Measurements from ENCODE around the gene PLGRKT. TPM values are rescaled to one million over a fixed set of nuclear protein-coding genes. Genes with fewer than 3 reads are reported as not detected.
"Not testable (repeated sequence)": the region's sequence is repeated elsewhere in the genome, so short reads cannot be mapped to it uniquely, and the experiment has no call there.

The PLGRKT gene
- 12.6 TPM for total RNA-seq

DNA sequence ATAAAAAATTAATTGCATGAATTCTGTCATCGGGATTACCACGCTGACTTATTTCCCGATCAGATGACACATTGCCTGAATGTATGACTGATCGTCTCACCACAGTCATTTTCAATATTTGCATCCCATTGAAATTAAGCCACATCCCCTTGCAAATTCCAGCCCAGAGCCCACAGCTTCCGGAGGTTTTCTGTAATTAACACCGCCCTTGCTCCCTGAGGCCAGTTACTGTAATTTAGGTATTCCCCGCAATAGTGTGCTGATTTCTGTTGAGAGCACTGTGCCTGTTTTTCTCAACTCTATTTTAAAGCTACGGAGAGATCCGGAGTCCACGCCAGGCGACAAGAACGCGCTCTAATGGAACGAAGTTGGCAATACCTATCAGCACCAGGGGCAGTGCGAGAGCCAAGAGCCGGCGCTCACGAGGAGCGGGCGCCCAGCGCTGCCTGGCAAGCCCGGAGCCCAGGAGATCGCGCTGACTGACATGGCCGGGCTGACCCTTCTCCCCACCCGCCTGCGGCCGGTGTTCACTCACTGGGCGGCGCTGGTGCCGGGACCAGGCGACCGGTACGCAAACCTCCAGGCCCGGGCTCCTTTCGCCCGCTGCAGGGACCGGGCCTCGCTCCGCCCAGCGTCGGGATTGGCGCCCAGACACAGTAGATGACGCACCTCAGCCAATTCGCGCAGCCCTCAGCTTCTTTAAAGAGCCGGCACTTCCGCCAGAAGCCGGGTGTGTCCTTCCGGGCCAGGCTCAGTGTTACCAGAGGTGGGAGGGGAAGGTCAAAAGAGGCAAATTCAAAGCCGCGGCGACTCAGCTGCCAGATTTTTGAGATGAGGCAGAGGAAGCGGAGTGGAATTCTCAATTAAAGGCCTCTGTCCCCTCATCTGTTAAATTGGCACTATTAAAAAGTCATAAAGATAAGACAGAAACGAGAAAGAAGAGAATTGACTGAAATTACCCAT, at the start of gene PLGRKT:
Gene PLGRKT (minus strand): TSS at position 672 of the 963 bp plus-strand sequence. CDS start 5,948 bp downstream, outside the sequence.
- Histone ChIP-seq H3K27me3 (ENCODE audit: insufficient read depth, low read length) (no peaks in the 10 kb centered on the region), H3K4me3 (ENCODE audit: low read length) (peak within 1 kb of the TSS; percentile 61), H3K9me3 (ENCODE audit: low read depth, low read length) (no peaks in the 10 kb centered on the region), H3K4me1 (ENCODE audit: insufficient read depth, low read length) (peaks cover 26% of the 10 kb centered on the region)

DNA sequence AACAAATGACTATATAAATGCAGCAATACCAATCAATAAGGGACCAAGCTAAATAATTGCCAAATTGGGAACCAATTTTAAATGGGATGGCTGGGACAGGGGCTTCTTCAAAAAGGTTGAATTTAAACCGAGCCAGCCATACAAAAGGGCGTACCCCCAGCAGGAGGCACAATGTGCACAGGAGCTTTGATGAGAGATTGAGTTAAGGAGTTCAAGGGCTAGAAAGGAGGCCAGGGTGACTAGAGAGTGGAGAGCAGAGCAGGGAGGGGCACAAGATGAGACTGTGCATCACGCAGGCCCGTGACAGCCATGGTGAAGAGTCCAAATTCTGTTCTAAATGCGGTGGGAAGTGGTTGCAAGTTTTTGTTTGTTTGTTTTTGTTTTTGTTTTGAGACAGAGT, 49.3 kb upstream of the PLGRKT start:
- no peak overlapping the region for H3K4me3 ChIP-seq (ENCODE audit: low read length)
- peaks cover 10% of the 10 kb centered on the region for H3K4me1 ChIP-seq (ENCODE audit: insufficient read depth, low read length)
- H3K27me3 ChIP-seq (ENCODE audit: insufficient read depth, low read length): no peaks in the 10 kb centered on the region
- H3K9me3 ChIP-seq (ENCODE audit: low read depth, low read length): no peaks in the 10 kb centered on the region

DNA sequence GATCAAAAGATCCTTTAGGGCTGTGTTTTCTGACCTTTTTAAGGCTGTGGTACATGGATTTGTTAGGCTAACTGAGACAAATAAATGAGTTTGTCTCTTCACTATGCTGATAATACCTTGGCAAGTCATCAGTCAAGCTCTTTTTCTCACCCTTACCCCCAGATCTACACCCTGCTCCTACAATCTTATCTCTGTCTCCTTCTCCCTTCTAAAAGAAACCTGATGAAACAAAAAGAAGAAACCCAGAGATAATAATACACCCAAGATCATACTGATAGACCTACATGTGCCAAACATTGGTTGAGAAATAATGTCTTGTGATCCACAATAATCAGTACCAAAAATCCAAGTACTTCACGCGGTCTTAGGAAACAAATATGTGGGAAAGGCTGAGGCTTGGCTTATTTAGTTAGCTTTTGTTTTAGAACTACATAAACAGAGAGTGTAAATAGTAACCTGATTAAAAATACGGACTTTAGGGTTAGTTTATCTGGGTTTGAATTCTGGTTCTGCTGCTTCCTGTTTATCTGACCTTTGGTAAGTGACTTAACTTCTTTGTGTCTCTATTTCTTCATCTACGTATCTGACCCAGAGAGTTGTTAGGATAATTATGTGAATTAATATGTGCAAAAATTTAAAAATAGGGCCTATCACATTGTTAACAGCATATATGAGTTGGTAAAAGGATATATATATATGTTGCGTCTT, 47.8 kb upstream of the PLGRKT start:
- H3K4me3 ChIP-seq (ENCODE audit: low read length): no peak overlapping the region
- H3K4me1 ChIP-seq (ENCODE audit: insufficient read depth, low read length): peaks cover 10% of the 10 kb centered on the region
- no peaks in the 10 kb centered on the region for H3K27me3 ChIP-seq (ENCODE audit: insufficient read depth, low read length)
- no peaks in the 10 kb centered on the region for H3K9me3 ChIP-seq (ENCODE audit: low read depth, low read length)

DNA sequence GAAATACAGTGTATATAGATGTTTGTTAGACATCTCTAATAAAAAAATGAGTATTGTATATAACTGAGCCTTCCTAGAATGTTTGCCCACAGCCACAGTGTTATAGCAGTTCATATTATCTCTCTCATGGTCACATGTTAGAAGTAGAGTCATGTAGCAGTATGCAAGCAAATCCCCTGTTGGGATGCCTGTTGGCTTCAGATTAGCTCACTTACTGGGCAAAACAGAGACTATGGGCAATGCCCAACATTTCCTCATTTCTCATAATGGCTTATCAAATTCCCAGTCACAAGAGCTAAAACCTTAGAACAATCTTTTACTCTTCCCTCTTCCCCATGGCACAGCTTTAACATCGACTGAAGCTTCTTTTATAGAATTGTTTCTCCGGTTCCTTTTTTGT, 45.6 kb upstream of the PLGRKT start:
- no peaks in the 10 kb centered on the region for H3K27me3 ChIP-seq (ENCODE audit: insufficient read depth, low read length)
- H3K9me3 ChIP-seq (ENCODE audit: low read depth, low read length): no peaks in the 10 kb centered on the region
- no peak overlapping the region for H3K4me3 ChIP-seq (ENCODE audit: low read length)
- H3K4me1 ChIP-seq (ENCODE audit: insufficient read depth, low read length): peaks cover 1% of the 10 kb centered on the region

DNA sequence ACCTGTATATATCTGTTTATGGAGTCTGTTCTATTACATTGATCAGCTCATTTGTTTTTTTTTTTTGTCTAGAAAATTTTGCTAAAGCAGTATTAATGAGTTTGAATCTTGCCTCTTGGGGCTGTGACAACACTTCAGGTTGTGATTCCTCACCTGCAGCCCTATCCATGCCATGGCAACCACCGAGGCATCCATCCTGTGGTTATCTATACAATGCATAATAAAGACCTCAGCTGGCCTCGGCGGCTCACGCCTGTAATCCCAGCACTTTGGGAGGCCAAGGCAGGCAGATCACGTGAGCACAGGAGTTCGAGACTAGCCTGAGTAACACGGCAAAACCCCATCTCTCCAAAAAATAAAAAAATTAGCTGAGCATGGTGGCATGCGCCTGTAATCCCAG, 44.5 kb upstream of the PLGRKT start:
- no peak overlapping the region for H3K4me3 ChIP-seq (ENCODE audit: low read length)
- no peaks in the 10 kb centered on the region for H3K9me3 ChIP-seq (ENCODE audit: low read depth, low read length)
- H3K4me1 ChIP-seq (ENCODE audit: insufficient read depth, low read length): peaks cover 4% of the 10 kb centered on the region
- no peaks in the 10 kb centered on the region for H3K27me3 ChIP-seq (ENCODE audit: insufficient read depth, low read length)

GRCh38 chr9:5481322-5482040, 43.8 kb upstream of the PLGRKT start:
- Histone ChIP-seq H3K4me3 (ENCODE audit: low read length) (no peak overlapping the region), H3K9me3 (ENCODE audit: low read depth, low read length) (no peaks in the 10 kb centered on the region), H3K4me1 (ENCODE audit: insufficient read depth, low read length) (peaks cover 4% of the 10 kb centered on the region), H3K27me3 (ENCODE audit: insufficient read depth, low read length) (no peaks in the 10 kb centered on the region)

DNA sequence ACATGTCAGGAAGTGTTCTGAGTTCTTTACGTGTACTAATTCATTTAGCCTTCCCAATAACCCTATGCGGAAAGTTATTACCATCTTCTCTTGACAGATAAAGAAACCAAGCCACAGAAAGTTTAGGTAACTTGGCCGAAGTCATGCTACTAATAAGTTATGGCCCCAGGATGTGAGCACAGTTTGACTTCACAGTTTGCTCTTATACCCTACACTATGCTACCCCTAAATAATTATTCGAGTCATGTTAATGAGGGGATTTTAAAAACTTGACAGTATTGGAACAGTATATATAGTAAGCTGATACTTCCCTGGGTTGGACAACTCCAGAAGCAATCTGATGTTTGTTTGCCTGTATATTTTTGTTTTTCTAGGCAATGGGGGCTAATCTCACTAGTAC, 43.2 kb upstream of the PLGRKT start:
- H3K9me3 ChIP-seq (ENCODE audit: low read depth, low read length): no peaks in the 10 kb centered on the region
- H3K27me3 ChIP-seq (ENCODE audit: insufficient read depth, low read length): no peaks in the 10 kb centered on the region
- H3K4me1 ChIP-seq (ENCODE audit: insufficient read depth, low read length): peaks cover 4% of the 10 kb centered on the region
- H3K4me3 ChIP-seq (ENCODE audit: low read length): no peak overlapping the region

DNA sequence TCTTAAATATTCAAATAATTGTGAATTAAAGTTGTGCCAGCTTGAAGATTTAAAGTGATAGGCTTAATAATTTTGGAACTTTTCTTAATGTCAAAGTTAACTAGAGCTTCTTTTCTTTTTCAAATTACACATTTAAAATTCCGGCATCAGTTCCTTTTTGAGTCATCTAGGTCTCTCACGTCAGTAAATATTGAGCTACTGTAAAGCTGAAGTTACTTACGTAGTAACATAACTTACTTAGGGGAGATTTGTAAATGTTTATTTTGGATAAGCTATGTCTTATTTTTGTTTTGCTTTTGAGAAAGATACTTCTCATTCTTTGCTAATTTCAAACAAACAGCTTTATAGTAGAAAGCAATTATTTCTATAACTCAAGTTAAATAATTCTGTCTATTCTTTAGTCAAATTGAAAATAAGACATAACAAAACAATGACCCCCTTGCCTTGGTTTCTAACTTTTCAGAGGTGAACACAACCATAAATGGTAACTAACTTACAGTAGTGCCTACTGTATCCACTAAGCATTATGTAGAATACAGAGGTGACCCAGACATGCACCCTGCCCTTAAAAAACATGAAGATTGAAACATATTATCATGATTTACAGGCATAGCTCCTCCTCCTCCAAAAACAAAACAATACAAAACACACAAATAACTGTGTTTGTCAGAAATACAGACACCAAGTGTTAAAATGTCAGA, 42.4 kb upstream of the PLGRKT start:
- Histone ChIP-seq H3K9me3 (ENCODE audit: low read depth, low read length) (no peaks in the 10 kb centered on the region), H3K4me3 (ENCODE audit: low read length) (no peak overlapping the region), H3K4me1 (ENCODE audit: insufficient read depth, low read length) (peaks cover 4% of the 10 kb centered on the region)

DNA sequence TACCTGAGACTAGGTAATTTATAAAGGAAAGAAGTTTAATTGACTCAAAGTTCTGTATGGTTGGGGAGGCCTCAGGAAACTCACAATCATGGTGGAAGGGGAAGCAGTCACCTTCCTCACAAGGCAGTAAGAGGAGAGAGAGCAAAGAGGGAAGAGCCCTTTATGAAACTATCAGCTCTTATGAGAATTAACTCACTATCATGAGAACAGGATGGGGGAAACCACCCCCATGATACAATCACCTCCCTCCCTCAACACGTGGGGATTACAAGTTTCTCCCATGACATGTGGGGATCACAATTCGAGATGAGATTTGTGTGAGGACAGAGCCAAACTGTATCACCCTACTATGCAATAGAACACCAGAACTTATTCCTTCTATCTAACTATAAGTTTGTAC, 40.5 kb upstream of the PLGRKT start:
- Histone ChIP-seq H3K4me1 (ENCODE audit: insufficient read depth, low read length) (peaks cover 4% of the 10 kb centered on the region), H3K4me3 (ENCODE audit: low read length) (no peak overlapping the region), H3K27me3 (ENCODE audit: insufficient read depth, low read length) (no peaks in the 10 kb centered on the region), H3K9me3 (ENCODE audit: low read depth, low read length) (no peaks in the 10 kb centered on the region)

More for the DNA sequence above, 42.4 kb upstream of the PLGRKT start:
- H3K27me3 ChIP-seq (ENCODE audit: insufficient read depth, low read length): no peaks in the 10 kb centered on the region

DNA sequence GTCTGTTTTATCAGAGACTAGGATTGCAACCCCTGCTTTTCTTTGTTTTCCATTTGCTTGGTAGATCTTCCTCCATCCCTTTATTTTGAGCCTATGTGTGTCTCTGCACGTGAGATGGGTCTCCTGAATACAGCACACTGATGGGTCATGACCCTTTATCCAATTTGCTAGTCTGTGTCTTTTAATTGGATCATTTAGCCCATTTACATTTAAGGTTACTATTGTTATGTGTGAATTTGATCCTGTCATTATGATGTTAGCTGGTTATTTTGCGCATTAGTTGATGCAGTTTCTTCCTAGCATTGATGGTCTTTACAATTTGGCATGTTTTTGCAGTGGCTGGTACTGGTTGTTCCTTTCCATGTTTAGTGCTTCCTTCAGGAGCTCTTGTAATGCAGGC, 37.9 kb upstream of the PLGRKT start:
- H3K27me3 ChIP-seq (ENCODE audit: insufficient read depth, low read length); H3K9me3 ChIP-seq (ENCODE audit: low read depth, low read length); H3K4me3 ChIP-seq (ENCODE audit: low read length); H3K4me1 ChIP-seq (ENCODE audit: insufficient read depth, low read length): not testable (repeated sequence)

DNA sequence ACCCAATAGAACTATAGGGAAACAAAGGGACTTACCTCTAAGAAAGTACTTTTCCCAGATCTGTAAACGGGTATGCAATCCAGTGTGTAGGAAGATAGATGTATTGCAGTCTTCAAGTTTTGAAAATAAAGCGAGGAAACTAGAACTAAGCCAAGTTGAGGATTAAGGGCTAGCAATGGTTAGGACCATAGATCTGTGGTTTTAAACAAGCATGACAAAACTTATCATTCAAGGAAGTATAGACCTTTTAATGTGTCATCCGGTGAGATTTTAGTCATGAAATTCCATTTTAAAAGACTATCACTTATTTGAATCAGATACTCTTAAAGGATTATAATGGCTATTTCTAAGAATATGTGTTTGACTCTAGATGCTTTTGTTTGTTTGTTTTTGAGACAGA, 33.1 kb upstream of the PLGRKT start:
- Histone ChIP-seq H3K4me3 (ENCODE audit: low read length) (no peak overlapping the region), H3K9me3 (ENCODE audit: low read depth, low read length) (no peaks in the 10 kb centered on the region), H3K27me3 (ENCODE audit: insufficient read depth, low read length) (no peaks in the 10 kb centered on the region)

GRCh38 chr9:5470122-5470521, 32.4 kb upstream of the PLGRKT start:
- H3K4me1 ChIP-seq (ENCODE audit: insufficient read depth, low read length): peaks cover 14% of the 10 kb centered on the region
- H3K27me3 ChIP-seq (ENCODE audit: insufficient read depth, low read length): no peaks in the 10 kb centered on the region
- H3K9me3 ChIP-seq (ENCODE audit: low read depth, low read length): no peaks in the 10 kb centered on the region
- no peak overlapping the region for H3K4me3 ChIP-seq (ENCODE audit: low read length)

More for the DNA sequence above, 33.1 kb upstream of the PLGRKT start:
- H3K4me1 ChIP-seq (ENCODE audit: insufficient read depth, low read length): peaks cover 8% of the 10 kb centered on the region

DNA sequence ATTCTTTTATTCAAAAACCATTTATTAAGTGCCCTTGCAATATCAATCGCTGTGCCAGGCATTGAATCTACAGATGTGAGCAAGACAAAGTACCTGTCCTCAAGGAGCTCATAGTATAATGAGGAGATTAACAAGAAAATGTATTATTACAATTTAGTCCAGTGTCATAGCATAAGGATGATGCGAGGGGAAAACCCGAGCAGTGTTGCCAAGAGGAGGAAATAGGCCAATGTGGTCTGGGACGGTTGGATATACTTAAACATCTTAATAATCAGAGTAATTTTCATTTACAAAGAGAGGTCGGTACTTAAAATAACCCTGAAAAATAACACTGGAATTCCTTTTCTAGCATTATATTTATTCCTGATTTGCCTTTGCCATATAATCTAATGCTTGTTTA, 31.1 kb upstream of the PLGRKT start:
- Histone ChIP-seq H3K4me3 (ENCODE audit: low read length) (no peak overlapping the region), H3K9me3 (ENCODE audit: low read depth, low read length) (no peaks in the 10 kb centered on the region), H3K4me1 (ENCODE audit: insufficient read depth, low read length) (peaks cover 17% of the 10 kb centered on the region), H3K27me3 (ENCODE audit: insufficient read depth, low read length) (no peaks in the 10 kb centered on the region)

DNA sequence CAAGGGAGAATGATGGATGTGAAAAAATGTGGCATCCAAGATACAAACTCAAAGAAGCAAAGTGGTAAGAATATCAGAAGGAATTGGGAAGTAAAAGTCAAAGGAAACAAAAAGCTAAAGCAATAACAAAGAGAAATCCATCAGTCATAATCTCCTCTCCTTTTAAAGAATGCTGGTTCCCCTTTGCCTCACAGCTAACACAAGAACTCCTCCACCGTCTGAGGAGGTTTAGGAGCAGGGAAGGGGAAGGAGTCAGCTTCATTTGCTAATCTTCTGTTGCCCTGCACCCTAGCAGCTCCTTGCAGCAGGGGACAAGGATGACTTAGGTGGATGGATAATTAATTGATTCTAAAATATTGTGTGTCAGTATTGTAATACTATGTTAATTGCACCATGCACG, 29.0 kb upstream of the PLGRKT start:
- no peak overlapping the region for H3K4me3 ChIP-seq (ENCODE audit: low read length)
- H3K9me3 ChIP-seq (ENCODE audit: low read depth, low read length): no peaks in the 10 kb centered on the region
- peaks cover 17% of the 10 kb centered on the region for H3K4me1 ChIP-seq (ENCODE audit: insufficient read depth, low read length)
- no peaks in the 10 kb centered on the region for H3K27me3 ChIP-seq (ENCODE audit: insufficient read depth, low read length)
